Heart left ventricle (tissue), 16 donors: ENCODE results near the gene UBE2K. TPM values are rescaled to one million over a fixed set of nuclear protein-coding genes. Genes with fewer than 3 reads are reported as not detected.

Experiments used
- ATAC-seq, 4 donors: fragments of 200-7000 bp; cut with Tn5 transposase; one replicate each; pipeline ENCODE4 v1.9.1; 2020 to 2022; ENCODE audit warnings: moderate library complexity in 4 of 4, mild to moderate bottlenecking in 3 of 4, moderate number of reproducible peaks in 1 of 4
- DNase-seq, 5 donors: peaks; one replicate each; pipeline ENCODE4 v3.0.0-alpha.2; 2020
- H3K27ac ChIP-seq, 12 donors: fragments of 200-600 bp; sonication (generic) in 4 of 12; one replicate each; pipeline versions ENCODE4 v1.5.0 to v1.8.0; 2016 to 2022; ENCODE audit warnings: mild to moderate bottlenecking in 2 of 12
- H3K27me3 ChIP-seq, 9 donors: fragments of 200-600 bp; sonication (generic) in 2 of 9; one replicate each; pipeline versions ENCODE4 v1.5.1 to v1.8.0; 2016 to 2022; ENCODE audit warnings: mild to moderate bottlenecking in 3 of 9
- H3K36me3 ChIP-seq, 9 donors: fragments of 200-600 bp; sonication (generic) in 2 of 9; one replicate each; pipeline versions ENCODE4 v1.5.0 to v1.8.0; 2018 to 2022; ENCODE audit warnings: mild to moderate bottlenecking in 2 of 9
- H3K4me1 ChIP-seq, 12 donors: fragments of 200-600 bp; sonication (generic) in 4 of 12; one replicate each; pipeline versions ENCODE4 v1.5.0 to v1.8.0; 2016 to 2022; ENCODE audit warnings: mild to moderate bottlenecking in 3 of 12
- H3K4me3 ChIP-seq, 12 donors: fragments of 200-600 bp; sonication (generic) in 4 of 12; one replicate each; pipeline versions ENCODE4 v1.5.0 to v1.8.0; 2017 to 2022; ENCODE audit warnings: mild to moderate bottlenecking in 9 of 12, moderate library complexity in 4 of 12
- H3K9me3 ChIP-seq, 12 donors: fragments of 200-600 bp; sonication (generic) in 4 of 12; one replicate each; pipeline versions ENCODE4 v1.5.0 to v1.8.0; 2016 to 2022; ENCODE audit warnings: mild to moderate bottlenecking in 1 of 12
- CTCF ChIP-seq, 12 donors: fragments of 200-600 bp; sonication (generic) in 4 of 12; IDR thresholded peaks; one replicate each; pipeline versions ENCODE4 v1.5.0 to v1.8.0; 2018 to 2022; ENCODE audit warnings: antibody characterized with exemption in 12 of 12, mild to moderate bottlenecking in 5 of 12
- POLR2A ChIP-seq, 2 donors: fragments of 450-650 bp; IDR thresholded peaks; one replicate each; pipeline ENCODE4 v1.6.1; 2017; ENCODE audit warnings: antibody characterized with exemption in 2 of 2, mild to moderate bottlenecking in 2 of 2, moderate library complexity in 2 of 2
- WGBS, 4 donors: extraction: QIAGEN DNeasy Blood & Tissue Kit in 2 of 4; methylation state at CpG; one replicate each; pipeline versions ENCODE4 v1.1.5 to v1.1.7; 2013 to 2018; 5-methylcytosine and 5-hydroxymethylcytosine counted together
- intact Hi-C, 10 donors: fragments of 100-400 bp; cut with DNase I; formaldehyde crosslinking; loops; one replicate each; pipeline versions ENCODE4 v1.11.1 to v1.14.2; 2022
- polyA plus RNA-seq, 2 donors: library from polyadenylated mRNA; stranded (reverse); fragments of 200-250 nt; gene quantifications; one replicate each; pipeline ENCODE4 v1.2.3, GENCODE V29; 2013
- total RNA-seq, 9 donors: library from RNA; depleted of rRNA in 2 of 9; stranded (reverse); fragments of >200 nt in 2 of 9; fragmentation: NEBNext Ultra II Directional in 3 of 9; extraction: Animal tissue kit (Norgen Biotek cat#: 25700) in 3 of 9; gene quantifications; one replicate each; pipeline versions ENCODE4 v1.1.0 to v1.2.4, GENCODE V29; 2016 to 2023
- donor health status: ischemic (EF 13 %, LVEDD 7.1; RV severe dilation, severe dysfunction).
- donor health status: healthy with polysubstance abuse.
- donor health status: DM: no; HTN: yes; CAD: no.
- donor health status: DM: no; HTN: no; CAD: no.
- donor health status: ischemic (EF 25% LVEDD 6.9; RV normal size, moderate dysfunction).
- donor health status: ischemic (EF 25% LVEDD 5.7; RV mildly dilated, moderate dysfunction).
- donor health status: healthy.
- donor health status: DM: yes; HTN: yes; CAD: no.
- donor health status: ischemic (EF 35%, LVEDD 5.7; RV mildly dilated, moderate dysfunction).
- donor health status: nonischemic (EF 11% LVEDD 7.7; RV severe dilation, severe dysfunction).
- donor health status: DM: yes; HTN: yes; CAD: no.
- donor health status: PGD.
- donor health status: ischemic (EF 29% LVEDD 5.4; RV normal size, mild dysfunction).
- donor health status: nonischemic (EF 23%, LVEDD 6.1; RV moderate dilation, normal function).

Gene UBE2K
- total and polyA plus RNA-seq, 11 donors: 17.9 to 66.9 (median 52.5) TPM

GRCh38 chr4:39712819-39713607 is 15.1 kb downstream of the UBE2K start:
- Histone ChIP-seq H3K9me3 (no peaks in the 10 kb centered on the region), H3K4me3 (no peak overlapping the region), H3K27ac (peak overlapping the region in 1 of 12 donors; percentile 42), H3K27me3 (no peaks in the 10 kb centered on the region), H3K36me3 (peaks cover 0 to 3% (median 0%) of the 10 kb centered on the region in 9 donors), H3K4me1 (peaks cover 0 to 63% (median 32%) of the 10 kb centered on the region in 12 donors)
- DNase-seq: no peak
- TF ChIP-seq CTCF (IDR thresholded peaks at IDR 0.05): no peak
- no peak for TF ChIP-seq POLR2A (IDR thresholded peaks at IDR 0.05)
- intact Hi-C loops: no loop called here
- no peak for ATAC-seq
- WGBS, 4 donors: 92 to 94% (median 93%) methylated on average over 16 to 17 of the region's 17 CpGs

GRCh38 chr4:39713691-39714090 is 15.8 kb downstream of the UBE2K start:
- peak overlapping the region in 2 of 12 donors; percentile 27 to 42 for H3K27ac ChIP-seq
- no peaks in the 10 kb centered on the region for H3K27me3 ChIP-seq
- no peak overlapping the region for H3K4me3 ChIP-seq
- peaks cover 0 to 62% (median 30%) of the 10 kb centered on the region in 12 donors for H3K4me1 ChIP-seq
- DNase-seq (no peak), ATAC-seq (peak in 1 of 4 donors; percentile 45)
- no peak for TF ChIP-seq POLR2A (IDR thresholded peaks at IDR 0.05)
- TF ChIP-seq CTCF (IDR thresholded peaks at IDR 0.05): no peak
- intact Hi-C loops: no loop called here
- WGBS, 4 donors: 28 to 55% (median 44%) methylated on average over 1 of the region's 1 CpG
- no peaks in the 10 kb centered on the region for H3K9me3 ChIP-seq
- H3K36me3 ChIP-seq: peaks cover 0 to 6% (median 0%) of the 10 kb centered on the region in 9 donors

- Histone ChIP-seq H3K27me3 (no peaks in the 10 kb centered on the region), H3K4me3 (no peak overlapping the region), H3K27ac (peak overlapping the region in 2 of 12 donors; percentile 27 to 42), H3K4me1 (peaks cover 0 to 62% (median 26%) of the 10 kb centered on the region in 12 donors), H3K36me3 (peaks cover 0 to 6% (median 0%) of the 10 kb centered on the region in 9 donors), H3K9me3 (no peaks in the 10 kb centered on the region)
- 56 to 78% (median 67%) methylated on average over 3 of the region's 3 CpGs for WGBS, 4 donors
- TF ChIP-seq POLR2A (IDR thresholded peaks at IDR 0.05): no peak
- TF ChIP-seq CTCF (IDR thresholded peaks at IDR 0.05): no peak
- intact Hi-C loops: no loop called here
- peak in 1 of 4 donors; percentile 40 for ATAC-seq
- no peak for DNase-seq
These were observed 16.2 kb downstream of the UBE2K start for GRCh38 chr4:39714166-39714565.

- intact Hi-C loops: no loop called here
- Histone ChIP-seq H3K27me3 (no peaks in the 10 kb centered on the region), H3K4me1 (peaks cover 0 to 64% (median 23%) of the 10 kb centered on the region in 12 donors), H3K27ac (no peak overlapping the region), H3K36me3 (peaks cover 0 to 6% (median 0%) of the 10 kb centered on the region in 9 donors), H3K9me3 (no peaks in the 10 kb centered on the region), H3K4me3 (no peak overlapping the region)
- 87 to 90% (median 89%) methylated on average over 3 of the region's 3 CpGs for WGBS, 4 donors
- TF ChIP-seq POLR2A (IDR thresholded peaks at IDR 0.05): no peak
- TF ChIP-seq CTCF (IDR thresholded peaks at IDR 0.05): no peak
- ATAC-seq (no peak), DNase-seq (no peak)
These were observed 17.9 kb downstream of the UBE2K start for GRCh38 chr4:39715788-39716187.
